HepG2 (cell line): ENCODE results near the gene PIM3. TPM values are rescaled to one million over a fixed set of nuclear protein-coding genes. Genes with fewer than 3 reads are reported as not detected.

Experiments used
- AGO2 ChIP-seq: fragments of 200-400 bp; formaldehyde crosslinking; optimal IDR thresholded peaks from 2 replicates; pipeline ENCODE3; 2017; ENCODE audit warnings: mild to moderate bottlenecking, low read depth, low read length, moderate library complexity
- EED ChIP-seq: sonication (generic); formaldehyde crosslinking; IDR thresholded peaks from 2 replicates; pipeline ENCODE4 v1.5.0; 2020; ENCODE audit warnings: mild to moderate bottlenecking, missing genetic modification reagents
- HMGXB4 ChIP-seq, 2 experiments: sonication (generic) in 1 of 2; formaldehyde crosslinking in 1 of 2; IDR thresholded peaks; 2 replicates each; pipeline versions ENCODE4 v1.4.0 to v1.6.1; 2018 to 2020; ENCODE audit warnings: missing genetic modification reagents in 2 of 2, borderline replicate concordance in 1 of 2, low read depth in 1 of 2, mild to moderate bottlenecking in 1 of 2, missing biosample characterization in 1 of 2
- SP5 ChIP-seq: IDR thresholded peaks from 2 replicates; pipeline ENCODE4 v1.6.1; 2016; ENCODE audit warnings: low read depth, borderline replicate concordance
- ZBTB40 ChIP-seq, 2 experiments: fragments of 450-650 bp in 1 of 2; sonication (generic) in 1 of 2; formaldehyde crosslinking in 1 of 2; IDR thresholded peaks; 2 replicates each; pipeline versions ENCODE4 v1.6.1 to v1.8.0; 2016 to 2022; ENCODE audit warnings: antibody characterized with exemption in 1 of 2, mild to moderate bottlenecking in 1 of 2, missing genetic modification reagents in 1 of 2
- ZBTB43 ChIP-seq: sonication (generic); formaldehyde crosslinking; conservative IDR thresholded peaks from 2 replicates; pipeline ENCODE4 v1.4.0; 2020; ENCODE audit warnings: missing genetic modification reagents
- ZNF180 ChIP-seq: sonication (generic); formaldehyde crosslinking; IDR thresholded peaks from 2 replicates; pipeline ENCODE4 v1.4.0; 2020; ENCODE audit warnings: low read depth, missing genetic modification reagents, borderline replicate concordance
- ZNF577 ChIP-seq: sonication (generic); formaldehyde crosslinking; IDR thresholded peaks from 2 replicates; pipeline ENCODE4 v1.4.0; 2020; ENCODE audit warnings: mild to moderate bottlenecking, low read depth, missing genetic modification reagents, borderline replicate concordance
- ZNF777 ChIP-seq: sonication (generic); formaldehyde crosslinking; IDR thresholded peaks from 2 replicates; pipeline ENCODE4 v1.4.0; 2020; ENCODE audit warnings: missing genetic modification reagents
- polyA plus RNA-seq, 8 experiments: library from polyadenylated mRNA; depleted of rRNA in 3 of 8; stranded (reverse) in 7 of 8; unstranded in 1 of 8; fragments of >200 nt; fragmentation: Illumina TruSeq in 4 of 8; extraction: Trizol in 4 of 8; gene quantifications; 2 replicates each; pipeline versions ENCODE4 v1.2.1 to v1.2.3, GENCODE V29; 2011 to 2016; ENCODE audit warnings: low read depth in 4 of 8, missing spikeins in 1 of 8, mixed read lengths in 1 of 8; ENCODE audit not compliant: insufficient read depth in 1 of 8
- total RNA-seq, 5 experiments: library from RNA; depleted of rRNA; stranded (reverse); fragments of >200 nt; fragmentation: Illumina TruSeq; extraction: Trizol; gene quantifications; 2 replicates each; pipeline ENCODE4 v1.2.3, GENCODE V29; 2016; ENCODE audit warnings: low read depth in 1 of 5
- TF ChIP-seq, protein P1 (sequence below): sonication (generic); formaldehyde crosslinking; IDR thresholded peaks from 2 replicates; pipeline ENCODE4 v1.8.0; 2022; ENCODE audit warnings: mild to moderate bottlenecking, missing genetic modification reagents; ENCODE audit not compliant: insufficient replicate concordance

The PIM3 gene
- total and polyA plus RNA-seq, 2 of the 13 experiments (the other 11 are each of a cell fraction or from before 2014, with no cell fraction given) = 21.6 to 31.2 TPM

DNA sequence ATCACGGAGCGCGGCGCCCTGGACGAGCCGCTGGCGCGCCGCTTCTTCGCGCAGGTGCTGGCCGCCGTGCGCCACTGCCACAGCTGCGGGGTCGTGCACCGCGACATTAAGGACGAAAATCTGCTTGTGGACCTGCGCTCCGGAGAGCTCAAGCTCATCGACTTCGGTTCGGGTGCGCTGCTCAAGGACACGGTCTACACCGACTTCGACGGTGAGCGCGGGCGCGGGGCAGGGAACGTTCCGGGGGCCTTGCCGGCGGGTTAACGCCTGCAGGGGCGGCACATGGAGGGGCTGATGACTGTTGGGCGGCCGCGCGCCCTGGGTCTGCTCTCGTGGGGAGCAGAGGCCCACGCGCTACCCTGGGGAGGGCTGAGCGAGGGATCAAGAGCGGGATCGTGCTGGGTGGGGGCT lies 1.0 kb downstream of the PIM3 start (continued):
- TF ChIP-seq, protein P1, sequence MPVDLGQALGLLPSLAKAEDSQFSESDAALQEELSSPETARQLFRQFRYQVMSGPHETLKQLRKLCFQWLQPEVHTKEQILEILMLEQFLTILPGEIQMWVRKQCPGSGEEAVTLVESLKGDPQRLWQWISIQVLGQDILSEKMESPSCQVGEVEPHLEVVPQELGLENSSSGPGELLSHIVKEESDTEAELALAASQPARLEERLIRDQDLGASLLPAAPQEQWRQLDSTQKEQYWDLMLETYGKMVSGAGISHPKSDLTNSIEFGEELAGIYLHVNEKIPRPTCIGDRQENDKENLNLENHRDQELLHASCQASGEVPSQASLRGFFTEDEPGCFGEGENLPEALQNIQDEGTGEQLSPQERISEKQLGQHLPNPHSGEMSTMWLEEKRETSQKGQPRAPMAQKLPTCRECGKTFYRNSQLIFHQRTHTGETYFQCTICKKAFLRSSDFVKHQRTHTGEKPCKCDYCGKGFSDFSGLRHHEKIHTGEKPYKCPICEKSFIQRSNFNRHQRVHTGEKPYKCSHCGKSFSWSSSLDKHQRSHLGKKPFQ (CRISPR knock-in tag) = peak; percentile 44
- TF ChIP-seq ZNF180 (no peak), HMGXB4 (CRISPR knock-in tag; IDR thresholded peaks at IDR 0.05; ENCODE audit: borderline replicate concordance in 1 of 2, low read depth in 1 of 2) (peak in 1 of 2 experiments; percentile 22; a peak in 1 of 4 replicates), ZBTB40 (IDR thresholded peaks at IDR 0.05) (no peak), ZBTB40 (CRISPR knock-in tag; IDR thresholded peaks at IDR 0.05) (peak; percentile 52; the same call in 1 of the 2 replicates), SP5 (CRISPR knock-in tag) (no peak), ZNF777 (CRISPR knock-in tag) (peak; percentile 66), AGO2 (peak; percentile 94), ZBTB43 (CRISPR knock-in tag) (0 out of 2 replicates have a peak, but pooled peaks have one; percentile 21), EED (CRISPR knock-in tag) (no peak), ZNF577 (CRISPR knock-in tag) (no peak)
